Panc1 (cell line): ENCODE measurements around the gene GRK1. TPM values are rescaled to one million over a fixed set of nuclear protein-coding genes. Genes with fewer than 3 reads are reported as not detected.

ENCODE experiments used
- ATAC-seq: fragments of 200-7000 bp; cut with Tn5 transposase; 2 replicates; pipeline ENCODE4 v1.9.1; 2020; ENCODE audit warnings: mild to moderate bottlenecking, moderate library complexity
- BruUV-seq: library from RNA; stranded (reverse); fragments of 400-500 nt; replicated peaks from 2 replicates; lab custom pipeline; 2021; lab: Mats Ljungman, UMichigan
- CTCF ChIA-PET: fragments of 300-600 bp; sonication (Branson Sonifier 250); formaldehyde crosslinking; loops from one replicate; lab custom pipeline; 2022; ENCODE audit warnings: antibody characterized with exemption; lab: Charles Lee
- POLR2A ChIA-PET: fragments of 300-600 bp; sonication (Branson Sonifier 250); formaldehyde crosslinking; loops from one replicate; lab custom pipeline; 2022; ENCODE audit warnings: antibody characterized with exemption; lab: Charles Lee
- DNase-seq: peaks from one replicate; pipeline ENCODE4 v3.0.0-alpha.2; 2010; ENCODE audit warnings: low read depth, low spot score
- H3K27ac ChIP-seq: 2 replicates; pipeline ENCODE4 v1.5.1; 2011; ENCODE audit warnings: mild to moderate bottlenecking, low read length, inconsistent platforms
- H3K27me3 ChIP-seq: fragments of 200-500 bp; sonication (Bioruptor generic); 2 replicates; pipeline ENCODE4 v1.6.0; 2014; ENCODE audit warnings: low read length, inconsistent platforms; ENCODE audit not compliant: control insufficient read depth, insufficient read depth
- H3K36me3 ChIP-seq: fragments of 200-500 bp; sonication (Bioruptor generic); 2 replicates; pipeline ENCODE4 v1.5.1; 2014; ENCODE audit warnings: inconsistent platforms, mild to moderate bottlenecking, low read length, moderate library complexity; ENCODE audit not compliant: control insufficient read depth, insufficient read depth
- H3K4me1 ChIP-seq: 2 replicates; pipeline ENCODE4 v1.5.1; 2011; ENCODE audit warnings: inconsistent platforms, mild to moderate bottlenecking, low read length, moderate library complexity; ENCODE audit not compliant: control insufficient read depth, insufficient read depth
- H3K4me3 ChIP-seq, 2 experiments: 2 replicates each; pipeline ENCODE4 v1.5.1; 2011 to 2012; ENCODE audit warnings: low read depth in 2 of 2, low read length in 2 of 2, mild to moderate bottlenecking in 2 of 2, inconsistent platforms in 1 of 2, moderate library complexity in 1 of 2
- H3K9me3 ChIP-seq: fragments of 200-500 bp; sonication (Bioruptor generic); 2 replicates; pipeline ENCODE4 v1.5.1; 2014; ENCODE audit warnings: low read depth, mild to moderate bottlenecking, inconsistent platforms, low read length, moderate library complexity; ENCODE audit not compliant: control insufficient read depth, insufficient read depth
- CTCF ChIP-seq: fragments of 450-650 bp; IDR thresholded peaks from 2 replicates; pipeline ENCODE4 v1.5.1; 2017; ENCODE audit warnings: mild to moderate bottlenecking
- POLR2AphosphoS5 ChIP-seq: IDR thresholded peaks from 2 replicates; pipeline ENCODE4 v1.6.1; 2012; ENCODE audit warnings: mild to moderate bottlenecking, low read depth, low read length, moderate library complexity
- SIN3A ChIP-seq: IDR thresholded peaks from 2 replicates; pipeline ENCODE4 v1.6.1; 2012; ENCODE audit warnings: low read depth, mild to moderate bottlenecking, low read length, moderate library complexity, borderline replicate concordance; ENCODE audit not compliant: insufficient read depth
- TCF7L2 ChIP-seq: IDR thresholded peaks from 2 replicates; pipeline ENCODE4 v1.6.1; 2011; ENCODE audit warnings: mild to moderate bottlenecking, low read depth, low read length, inconsistent platforms
- in situ Hi-C: cut with HindIII; loops from 2 replicates; pipeline ENCODE4 v1.10.0; 2016; ENCODE audit warnings: low sequenced_read_pairs, low pct_unique_long_range_greater_than_20kb
- intact Hi-C: fragments of 100-400 bp; cut with micrococcal nuclease; formaldehyde crosslinking; loops from one replicate; pipeline ENCODE4 v1.10.0; 2022; ENCODE audit not compliant: unreplicated experiment
- total RNA-seq: library from RNA; stranded (reverse); gene quantifications from one replicate; pipeline ENCODE4 v1.2.1, GENCODE V29; 2021; ENCODE audit not compliant: unreplicated experiment
- TF ChIP-seq, protein P1 (sequence below), 2 experiments: IDR thresholded peaks; 2 replicates each; pipeline ENCODE4 v1.6.1; 2011 to 2012; ENCODE audit warnings: low read depth in 2 of 2, control low read depth in 1 of 2, low read length in 1 of 2, mild to moderate bottlenecking in 1 of 2, moderate library complexity in 1 of 2; ENCODE audit not compliant: insufficient read depth in 1 of 2

Gene GRK1
- total RNA-seq, 1 experiment from 2014 or later, result 1.8 TPM

GRCh38 chr13:113634279-113635047 is 32.6 kb upstream of the GRK1 start:
- Histone ChIP-seq H3K36me3 (peaks cover 3% of the 10 kb centered on the region; the same call in 1 of the 2 replicates), H3K4me3 (no peak overlapping the region), H3K9me3 (no peaks in the 10 kb centered on the region), H3K4me1 (no peaks in the 10 kb centered on the region), H3K27ac (no peak overlapping the region), H3K27me3 (no peaks in the 10 kb centered on the region)
- no peak for TF ChIP-seq POLR2AphosphoS5
- no peak for TF ChIP-seq SIN3A
- TF ChIP-seq, protein P1, sequence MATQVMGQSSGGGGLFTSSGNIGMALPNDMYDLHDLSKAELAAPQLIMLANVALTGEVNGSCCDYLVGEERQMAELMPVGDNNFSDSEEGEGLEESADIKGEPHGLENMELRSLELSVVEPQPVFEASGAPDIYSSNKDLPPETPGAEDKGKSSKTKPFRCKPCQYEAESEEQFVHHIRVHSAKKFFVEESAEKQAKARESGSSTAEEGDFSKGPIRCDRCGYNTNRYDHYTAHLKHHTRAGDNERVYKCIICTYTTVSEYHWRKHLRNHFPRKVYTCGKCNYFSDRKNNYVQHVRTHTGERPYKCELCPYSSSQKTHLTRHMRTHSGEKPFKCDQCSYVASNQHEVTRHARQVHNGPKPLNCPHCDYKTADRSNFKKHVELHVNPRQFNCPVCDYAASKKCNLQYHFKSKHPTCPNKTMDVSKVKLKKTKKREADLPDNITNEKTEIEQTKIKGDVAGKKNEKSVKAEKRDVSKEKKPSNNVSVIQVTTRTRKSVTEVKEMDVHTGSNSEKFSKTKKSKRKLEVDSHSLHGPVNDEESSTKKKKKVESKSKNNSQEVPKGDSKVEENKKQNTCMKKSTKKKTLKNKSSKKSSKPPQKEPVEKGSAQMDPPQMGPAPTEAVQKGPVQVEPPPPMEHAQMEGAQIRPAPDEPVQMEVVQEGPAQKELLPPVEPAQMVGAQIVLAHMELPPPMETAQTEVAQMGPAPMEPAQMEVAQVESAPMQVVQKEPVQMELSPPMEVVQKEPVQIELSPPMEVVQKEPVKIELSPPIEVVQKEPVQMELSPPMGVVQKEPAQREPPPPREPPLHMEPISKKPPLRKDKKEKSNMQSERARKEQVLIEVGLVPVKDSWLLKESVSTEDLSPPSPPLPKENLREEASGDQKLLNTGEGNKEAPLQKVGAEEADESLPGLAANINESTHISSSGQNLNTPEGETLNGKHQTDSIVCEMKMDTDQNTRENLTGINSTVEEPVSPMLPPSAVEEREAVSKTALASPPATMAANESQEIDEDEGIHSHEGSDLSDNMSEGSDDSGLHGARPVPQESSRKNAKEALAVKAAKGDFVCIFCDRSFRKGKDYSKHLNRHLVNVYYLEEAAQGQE (IDR thresholded peaks at IDR 0.05; ENCODE audit: insufficient read depth in 1 of 2, low read depth in 2 of 2, low read length in 1 of 2), result no peak
- no peak for TF ChIP-seq CTCF
- no peak for TF ChIP-seq TCF7L2
- DNase-seq, result no peak
- BruUV-seq, result no TSS peak
- CTCF ChIA-PET, result no interaction called here
- intact Hi-C loops, result no loop called here
- in situ Hi-C loops, result no loop called here
- ATAC-seq, result no peak
- POLR2A ChIA-PET, result no interaction called here

DNA sequence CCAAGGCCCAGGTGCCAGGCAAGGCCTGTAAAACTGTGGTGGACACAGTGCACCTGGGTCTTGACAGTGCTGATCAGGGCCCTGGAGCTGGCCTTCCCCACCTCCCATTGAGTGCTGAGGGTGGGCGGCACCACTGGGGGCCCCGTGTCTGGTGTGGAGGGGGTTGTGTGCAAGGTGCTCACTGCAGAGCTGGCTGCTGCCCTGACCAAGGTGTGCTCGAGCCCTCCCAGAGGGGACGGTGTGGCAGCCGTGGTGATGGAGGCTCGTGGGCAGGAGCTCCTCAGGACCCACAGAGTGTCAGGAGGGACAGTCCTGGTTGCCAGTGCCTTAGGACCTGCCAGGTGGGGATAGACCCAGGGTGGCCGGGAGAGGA is 32.0 kb upstream of the GRK1 start:
- intact Hi-C loops, result no loop called here
- BruUV-seq, result no TSS peak
- ChIA-PET CTCF (no interaction called here), POLR2A (no interaction called here)
- no peak for TF ChIP-seq TCF7L2
- TF ChIP-seq, protein P1 (IDR thresholded peaks at IDR 0.05; ENCODE audit: insufficient read depth in 1 of 2, low read depth in 2 of 2, low read length in 1 of 2), result no peak
- TF ChIP-seq SIN3A, result no peak
- no peak for TF ChIP-seq CTCF
- no peak for TF ChIP-seq POLR2AphosphoS5
- H3K9me3 ChIP-seq, result no peaks in the 10 kb centered on the region
- H3K4me3 ChIP-seq, result no peak overlapping the region
- ATAC-seq, result no peak
- no peak for DNase-seq
- H3K36me3 ChIP-seq, result peaks cover 3% of the 10 kb centered on the region; the same call in 1 of the 2 replicates
- in situ Hi-C loops, result no loop called here
- no peaks in the 10 kb centered on the region for H3K4me1 ChIP-seq
- H3K27me3 ChIP-seq, result no peaks in the 10 kb centered on the region
- H3K27ac ChIP-seq, result no peak overlapping the region
